A673 (cell line): ENCODE results near the gene ATP1B2.

Source experiments
- EZH2 ChIP-seq: fragments of 200-600 bp; sonication (generic); IDR thresholded peaks from 2 replicates; pipeline ENCODE4 v1.6.1; 2017; ENCODE audit warnings: borderline replicate concordance, low read depth, mild to moderate bottlenecking, mixed read lengths, antibody characterized with exemption, low read length; ENCODE audit not compliant: poor library complexity, severe bottlenecking
- TF ChIP-seq, protein P1 (sequence below): fragments of 300-800, 200-600 bp; sonication (generic); conservative IDR thresholded peaks from 2 replicates; pipeline ENCODE4 v1.5.1; 2017; ENCODE audit warnings: low read depth, mild to moderate bottlenecking, antibody characterized with exemption, low read length, moderate library complexity, mixed read lengths

- TF ChIP-seq, protein P1, sequence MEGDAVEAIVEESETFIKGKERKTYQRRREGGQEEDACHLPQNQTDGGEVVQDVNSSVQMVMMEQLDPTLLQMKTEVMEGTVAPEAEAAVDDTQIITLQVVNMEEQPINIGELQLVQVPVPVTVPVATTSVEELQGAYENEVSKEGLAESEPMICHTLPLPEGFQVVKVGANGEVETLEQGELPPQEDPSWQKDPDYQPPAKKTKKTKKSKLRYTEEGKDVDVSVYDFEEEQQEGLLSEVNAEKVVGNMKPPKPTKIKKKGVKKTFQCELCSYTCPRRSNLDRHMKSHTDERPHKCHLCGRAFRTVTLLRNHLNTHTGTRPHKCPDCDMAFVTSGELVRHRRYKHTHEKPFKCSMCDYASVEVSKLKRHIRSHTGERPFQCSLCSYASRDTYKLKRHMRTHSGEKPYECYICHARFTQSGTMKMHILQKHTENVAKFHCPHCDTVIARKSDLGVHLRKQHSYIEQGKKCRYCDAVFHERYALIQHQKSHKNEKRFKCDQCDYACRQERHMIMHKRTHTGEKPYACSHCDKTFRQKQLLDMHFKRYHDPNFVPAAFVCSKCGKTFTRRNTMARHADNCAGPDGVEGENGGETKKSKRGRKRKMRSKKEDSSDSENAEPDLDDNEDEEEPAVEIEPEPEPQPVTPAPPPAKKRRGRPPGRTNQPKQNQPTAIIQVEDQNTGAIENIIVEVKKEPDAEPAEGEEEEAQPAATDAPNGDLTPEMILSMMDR = no peak
- no peak for TF ChIP-seq EZH2
Measured at GRCh38 chr17:7687072-7687907, 36.6 kb downstream of the ATP1B2 start, which contains the start of gene TP53.
